ENCODE data around the gene CD79B.
A peak's percentile ranks its signal among the peaks of the same experiment; 100 is the strongest.

CD79B gene

DNA sequence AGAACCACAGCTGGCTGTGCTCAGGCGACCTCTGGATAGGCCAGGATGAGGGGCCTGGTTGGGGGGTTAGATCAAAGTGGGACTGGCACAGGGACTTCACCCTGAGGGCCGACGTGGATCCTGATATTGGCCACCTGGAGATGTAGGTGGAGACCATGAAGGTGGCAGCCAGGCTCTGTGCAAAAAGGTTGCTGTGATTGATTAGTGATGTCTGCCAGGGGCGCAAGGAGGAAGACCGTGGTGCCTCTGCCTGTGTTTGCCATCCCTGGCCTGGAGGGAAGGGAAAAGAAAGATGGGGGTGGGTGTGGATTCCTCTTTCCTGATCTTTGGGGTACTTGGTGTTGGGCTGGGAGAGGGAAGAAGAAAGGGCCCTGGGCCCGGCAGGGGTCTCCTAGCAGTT lies 41.1 kb upstream of the CD79B start:
- DNase-seq (ENCODE audit: low read depth, low spot score): no peak
- no peak overlapping the region for H3K4me3 ChIP-seq (ENCODE audit: insufficient read length, low read depth)
- H3K36me3 ChIP-seq (ENCODE audit: insufficient read depth, insufficient read length, low read length): no peaks in the 10 kb centered on the region
- no peak overlapping the region for H3K9ac ChIP-seq (ENCODE audit: insufficient read length, low read depth)
- H3K4me1 ChIP-seq (ENCODE audit: insufficient read depth, insufficient read length): peaks cover 11% of the 10 kb centered on the region
- TF ChIP-seq SUZ12 (IDR thresholded peaks at IDR 0.05; ENCODE audit: extremely low read depth, insufficient read depth, insufficient read length) (no peak), ZNF274 (IDR thresholded peaks at IDR 0.05; ENCODE audit: low read depth, low read length) (no peak), YY1 (IDR thresholded peaks at IDR 0.05; ENCODE audit: insufficient read depth, insufficient read length) (no peak)
- H3K9me3 ChIP-seq (ENCODE audit: insufficient read depth, low read length): no peaks in the 10 kb centered on the region
- no peaks in the 10 kb centered on the region for H3K27me3 ChIP-seq (ENCODE audit: insufficient read depth, insufficient read length)

DNA sequence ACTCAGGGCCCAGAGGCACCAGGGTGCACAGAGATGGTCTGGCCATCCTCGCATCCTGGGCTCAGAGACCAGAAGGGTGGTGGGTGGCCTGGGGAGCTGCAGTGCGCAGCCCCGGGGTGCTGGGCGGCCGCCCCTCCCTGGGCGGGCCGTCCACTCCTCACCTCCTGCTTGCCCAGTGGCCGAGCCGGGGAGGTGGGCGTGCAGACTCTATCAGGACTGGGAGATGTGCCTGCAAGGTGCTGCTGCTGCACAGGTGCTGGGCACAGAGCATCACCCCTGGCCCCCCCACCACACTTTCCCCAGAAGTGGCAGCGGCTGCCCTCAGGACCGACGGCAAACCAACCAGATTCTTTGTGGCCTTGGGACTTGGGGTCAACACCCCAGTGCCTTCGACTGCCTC lies 40.7 kb upstream of the CD79B start, which contains the start of gene SCN4A:
TSS of gene SCN4A (minus strand) at position 123 of the 400 bp plus-strand sequence. CDS start at position 46, 77 bp downstream.
- no peaks in the 10 kb centered on the region for H3K27me3 ChIP-seq (ENCODE audit: insufficient read depth, insufficient read length)
- H3K9ac ChIP-seq (ENCODE audit: insufficient read length, low read depth): no peak within 1 kb of the TSS
- TF ChIP-seq SUZ12 (IDR thresholded peaks at IDR 0.05; ENCODE audit: extremely low read depth, insufficient read depth, insufficient read length): no peak
- no peak for TF ChIP-seq YY1 (IDR thresholded peaks at IDR 0.05; ENCODE audit: insufficient read depth, insufficient read length)
- no peak for TF ChIP-seq ZNF274 (IDR thresholded peaks at IDR 0.05; ENCODE audit: low read depth, low read length)
- no peaks in the 10 kb centered on the region for H3K9me3 ChIP-seq (ENCODE audit: insufficient read depth, low read length)
- peaks cover 11% of the 10 kb centered on the region for H3K4me1 ChIP-seq (ENCODE audit: insufficient read depth, insufficient read length)
- H3K36me3 ChIP-seq (ENCODE audit: insufficient read depth, insufficient read length, low read length): no peaks in the 10 kb centered on the region
- DNase-seq (ENCODE audit: low read depth, low spot score): no peak
- H3K4me3 ChIP-seq (ENCODE audit: insufficient read length, low read depth): no peak within 1 kb of the TSS

DNA sequence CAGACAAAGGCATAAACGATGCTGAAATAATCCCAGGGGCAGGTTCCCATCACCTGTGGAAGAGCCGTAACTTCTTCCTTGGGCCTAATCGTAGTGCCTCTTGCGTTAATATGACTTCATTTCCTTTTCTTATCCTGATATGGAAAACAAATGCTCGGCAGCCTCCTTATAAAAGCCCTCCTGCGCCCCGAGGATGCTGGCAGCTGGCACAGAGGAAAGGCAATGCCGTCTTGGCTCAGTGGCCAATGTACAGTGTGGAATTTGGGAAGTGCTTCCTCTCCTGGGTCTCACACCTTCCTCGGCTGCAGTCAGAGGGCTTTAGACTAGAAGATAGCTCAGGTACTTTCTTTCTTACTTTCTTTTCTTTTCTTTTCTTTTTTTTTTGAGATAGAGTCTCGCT lies 37.1 kb upstream of the CD79B start:
- Histone ChIP-seq H3K4me3 (ENCODE audit: insufficient read length, low read depth) (no peak overlapping the region), H3K9ac (ENCODE audit: insufficient read length, low read depth) (no peak overlapping the region), H3K36me3 (ENCODE audit: insufficient read depth, insufficient read length, low read length) (no peaks in the 10 kb centered on the region), H3K27me3 (ENCODE audit: insufficient read depth, insufficient read length) (no peaks in the 10 kb centered on the region), H3K9me3 (ENCODE audit: insufficient read depth, low read length) (no peaks in the 10 kb centered on the region), H3K4me1 (ENCODE audit: insufficient read depth, insufficient read length) (peaks cover 12% of the 10 kb centered on the region)
- DNase-seq (ENCODE audit: low read depth, low spot score): no peak
- TF ChIP-seq YY1 (IDR thresholded peaks at IDR 0.05; ENCODE audit: insufficient read depth, insufficient read length) (no peak), ZNF274 (IDR thresholded peaks at IDR 0.05; ENCODE audit: low read depth, low read length) (no peak), SUZ12 (IDR thresholded peaks at IDR 0.05; ENCODE audit: extremely low read depth, insufficient read depth, insufficient read length) (no peak)

DNA sequence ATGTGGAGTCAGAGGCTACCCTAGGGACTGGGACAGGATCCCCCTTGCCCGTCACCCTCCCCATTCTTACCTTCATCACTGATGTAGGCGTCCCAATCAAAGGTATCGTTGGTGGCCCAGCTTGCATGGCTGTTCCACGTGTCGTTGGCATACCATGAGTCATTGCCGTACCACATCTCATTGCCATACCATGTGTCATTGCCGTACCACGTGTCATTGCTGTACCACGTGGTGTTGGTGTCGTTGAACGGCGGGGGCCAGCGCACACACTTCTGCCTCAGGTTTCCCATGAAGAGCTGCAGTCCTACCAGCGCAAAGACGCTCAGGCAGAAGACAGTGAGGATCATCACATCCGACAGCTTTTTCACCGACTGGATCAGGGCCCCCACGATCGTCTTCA lies 35.8 kb upstream of the CD79B start:
- Histone ChIP-seq H3K27me3 (ENCODE audit: insufficient read depth, insufficient read length) (no peaks in the 10 kb centered on the region), H3K36me3 (ENCODE audit: insufficient read depth, insufficient read length, low read length) (no peaks in the 10 kb centered on the region), H3K9ac (ENCODE audit: insufficient read length, low read depth) (no peak overlapping the region), H3K4me1 (ENCODE audit: insufficient read depth, insufficient read length) (peaks cover 5% of the 10 kb centered on the region), H3K4me3 (ENCODE audit: insufficient read length, low read depth) (no peak overlapping the region), H3K9me3 (ENCODE audit: insufficient read depth, low read length) (no peaks in the 10 kb centered on the region)
- no peak for DNase-seq (ENCODE audit: low read depth, low spot score)
- no peak for TF ChIP-seq YY1 (IDR thresholded peaks at IDR 0.05; ENCODE audit: insufficient read depth, insufficient read length)

DNA sequence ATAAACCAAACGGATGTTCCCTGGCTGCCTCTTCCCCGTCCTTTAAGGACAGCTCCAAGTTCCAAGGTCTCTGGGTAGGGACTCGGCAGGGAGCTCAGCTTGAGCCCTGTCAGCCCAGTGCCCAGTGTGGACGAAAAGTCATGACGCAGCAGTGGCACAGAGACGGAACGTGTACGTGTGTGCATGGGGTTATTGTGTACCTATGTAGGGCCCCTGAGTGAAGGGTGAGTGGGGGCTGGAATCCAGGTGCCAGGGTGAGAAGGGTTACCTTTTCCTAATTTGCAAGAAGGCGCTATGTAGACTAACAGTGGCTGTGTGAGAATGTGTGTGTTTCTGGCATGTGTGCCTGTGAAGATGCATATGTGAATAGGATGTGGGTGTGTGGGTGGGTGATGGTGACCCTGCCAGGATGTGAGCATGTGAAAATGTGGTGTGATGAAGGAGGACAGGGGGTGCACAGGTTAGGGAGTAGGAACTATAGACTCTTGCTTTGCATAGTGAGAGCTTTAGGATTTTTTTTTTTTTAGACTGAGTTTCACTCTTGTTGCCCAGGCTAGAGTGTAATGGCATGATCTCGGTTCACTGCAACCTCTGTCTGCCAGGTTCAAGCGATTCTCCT lies 34.6 kb upstream of the CD79B start:
- Histone ChIP-seq H3K9ac (ENCODE audit: insufficient read length, low read depth) (no peak overlapping the region), H3K27me3 (ENCODE audit: insufficient read depth, insufficient read length) (no peaks in the 10 kb centered on the region), H3K4me1 (ENCODE audit: insufficient read depth, insufficient read length) (peaks cover 14% of the 10 kb centered on the region), H3K36me3 (ENCODE audit: insufficient read depth, insufficient read length, low read length) (no peaks in the 10 kb centered on the region), H3K4me3 (ENCODE audit: insufficient read length, low read depth) (no peak overlapping the region), H3K9me3 (ENCODE audit: insufficient read depth, low read length) (no peaks in the 10 kb centered on the region)
- TF ChIP-seq SUZ12 (IDR thresholded peaks at IDR 0.05; ENCODE audit: extremely low read depth, insufficient read depth, insufficient read length): no peak
- no peak for TF ChIP-seq ZNF274 (IDR thresholded peaks at IDR 0.05; ENCODE audit: low read depth, low read length)
- no peak for TF ChIP-seq YY1 (IDR thresholded peaks at IDR 0.05; ENCODE audit: insufficient read depth, insufficient read length)
- no peak for DNase-seq (ENCODE audit: low read depth, low spot score)

DNA sequence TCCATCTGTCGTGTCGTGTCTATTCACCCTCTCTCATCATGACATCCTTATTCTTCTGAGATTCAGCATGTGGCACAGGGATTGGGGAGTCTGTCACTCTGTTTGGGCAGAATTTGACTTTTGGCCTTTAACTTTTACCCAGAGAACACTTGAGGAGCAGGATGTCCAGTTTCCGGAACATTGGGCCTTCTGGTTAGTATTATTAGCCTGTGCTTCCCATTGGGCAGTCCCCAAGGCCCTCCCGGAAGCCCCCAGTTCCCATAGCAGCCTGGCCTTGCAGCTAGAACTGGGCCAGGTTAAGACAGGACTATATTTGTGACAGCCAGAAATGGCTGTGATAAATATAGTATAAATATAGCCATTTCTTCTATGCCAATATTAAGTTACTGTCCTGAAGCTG lies 31.0 kb upstream of the CD79B start:
- Histone ChIP-seq H3K4me1 (ENCODE audit: insufficient read depth, insufficient read length) (peaks cover 23% of the 10 kb centered on the region), H3K9me3 (ENCODE audit: insufficient read depth, low read length) (no peaks in the 10 kb centered on the region), H3K36me3 (ENCODE audit: insufficient read depth, insufficient read length, low read length) (no peaks in the 10 kb centered on the region), H3K9ac (ENCODE audit: insufficient read length, low read depth) (no peak overlapping the region), H3K27me3 (ENCODE audit: insufficient read depth, insufficient read length) (peaks cover 6% of the 10 kb centered on the region), H3K4me3 (ENCODE audit: insufficient read length, low read depth) (no peak overlapping the region)
- no peak for TF ChIP-seq ZNF274 (IDR thresholded peaks at IDR 0.05; ENCODE audit: low read depth, low read length)
- TF ChIP-seq YY1 (IDR thresholded peaks at IDR 0.05; ENCODE audit: insufficient read depth, insufficient read length): no peak
- no peak for TF ChIP-seq SUZ12 (IDR thresholded peaks at IDR 0.05; ENCODE audit: extremely low read depth, insufficient read depth, insufficient read length)
- DNase-seq (ENCODE audit: low read depth, low spot score): no peak

DNA sequence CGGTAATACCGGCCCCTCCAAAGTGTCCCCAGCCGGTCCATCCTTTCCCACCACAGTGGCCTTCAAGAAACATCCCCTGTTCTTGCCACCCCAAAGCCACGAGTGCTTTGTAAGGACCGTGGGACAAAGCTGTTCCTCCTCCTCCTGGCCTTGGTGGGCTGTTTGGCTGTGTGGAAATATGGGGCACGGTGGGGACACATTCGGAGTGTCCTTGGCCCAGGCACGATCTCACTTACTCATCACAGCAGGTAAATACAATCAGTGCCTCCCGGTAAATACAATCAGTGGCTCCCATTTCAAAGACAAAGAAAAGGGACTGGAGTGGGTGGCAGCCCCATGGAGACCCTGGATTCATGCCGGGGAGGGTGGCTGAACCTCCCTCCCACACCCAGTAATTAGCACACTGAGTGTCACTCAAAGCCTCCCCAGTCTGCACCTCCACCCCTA lies 30.2 kb upstream of the CD79B start:
- H3K4me1 ChIP-seq (ENCODE audit: insufficient read depth, insufficient read length): peaks cover 23% of the 10 kb centered on the region
- H3K9ac ChIP-seq (ENCODE audit: insufficient read length, low read depth): peak overlapping the region; percentile 74
- H3K4me3 ChIP-seq (ENCODE audit: insufficient read length, low read depth): no peak overlapping the region
- TF ChIP-seq YY1 (IDR thresholded peaks at IDR 0.05; ENCODE audit: insufficient read depth, insufficient read length): no peak
- TF ChIP-seq ZNF274 (IDR thresholded peaks at IDR 0.05; ENCODE audit: low read depth, low read length): no peak
- no peak for TF ChIP-seq SUZ12 (IDR thresholded peaks at IDR 0.05; ENCODE audit: extremely low read depth, insufficient read depth, insufficient read length)
- DNase-seq (ENCODE audit: low read depth, low spot score): no peak
- no peaks in the 10 kb centered on the region for H3K36me3 ChIP-seq (ENCODE audit: insufficient read depth, insufficient read length, low read length)
- H3K27me3 ChIP-seq (ENCODE audit: insufficient read depth, insufficient read length): peaks cover 6% of the 10 kb centered on the region
- no peaks in the 10 kb centered on the region for H3K9me3 ChIP-seq (ENCODE audit: insufficient read depth, low read length)

Measured in NT2/D1 (cell line).